ENCODE measurements around the gene SFXN3. TPM values are rescaled to one million over a fixed set of nuclear protein-coding genes. Genes with fewer than 3 reads are reported as not detected.

The SFXN3 gene
- total and polyA plus RNA-seq, 2 of the 8 experiments (the other 6 are each of a cell fraction or from before 2014, with no cell fraction given) = 2.6 to 2.8 TPM

GRCh38 chr10:101010329-101010728 lies 20.7 kb upstream of the SFXN3 start:
- Histone ChIP-seq H3K9me3 (ENCODE audit: insufficient read depth in 2 of 2, low read depth in 1 of 2, low read length in 1 of 2) (no peaks in the 10 kb centered on the region), H2BK15ac (ENCODE audit: low read length) (no peak overlapping the region), H2AFZ (ENCODE audit: low read length) (no peak overlapping the region), H4K5ac (ENCODE audit: insufficient read length, low read depth, low read length) (no peak overlapping the region), H2BK5ac (ENCODE audit: low read depth, low read length) (no peak overlapping the region), H3K79me2 (ENCODE audit: control insufficient read depth in 1 of 2, insufficient read depth in 2 of 2, low read length in 2 of 2) (no peaks in the 10 kb centered on the region), H3K36me3 (ENCODE audit: control insufficient read depth in 2 of 4, insufficient read depth in 4 of 4, low read length in 3 of 4) (peaks cover 6 to 23% (median 14%) of the 10 kb centered on the region in 4 experiments; a peak in 6 of 8 replicates), H2BK120ac (replicated peaks; ENCODE audit: low read depth, low read length) (no peak overlapping the region), H3K4me2 (ENCODE audit: insufficient read depth in 1 of 2, low read depth in 2 of 2, low read length in 2 of 2) (no peak overlapping the region), H3K56ac (replicated peaks; ENCODE audit: insufficient read length, low read depth, low read length) (no peak overlapping the region), H2BK20ac (ENCODE audit: low read length) (no peak overlapping the region), H3K18ac (ENCODE audit: extremely low read depth, low read length) (no peak overlapping the region; the same call in 1 of the 2 replicates), H2BK12ac (ENCODE audit: low read depth, low read length) (no peak overlapping the region), H3K27ac (ENCODE audit: low read depth, low read length) (no peak overlapping the region), H4K91ac (replicated peaks; ENCODE audit: insufficient read length, low read length) (no peak overlapping the region), H2AK5ac (ENCODE audit: low read depth, low read length) (no peak overlapping the region), H3K14ac (ENCODE audit: insufficient read length) (no peak overlapping the region), H3K4me3 (ENCODE audit: extremely low read depth in 1 of 4, insufficient read depth in 2 of 4, low read depth in 3 of 4, low read length in 4 of 4) (no peak overlapping the region), H3K9ac (replicated peaks in 1 of 4; ENCODE audit: extremely low read depth in 1 of 4, low read depth in 3 of 4, low read length in 3 of 4) (no peak overlapping the region), H3K23ac (ENCODE audit: insufficient read length) (no peak overlapping the region), H3K4me1 (replicated peaks in 1 of 4; ENCODE audit: control insufficient read depth in 3 of 4, insufficient read depth in 4 of 4, low read length in 3 of 4) (peaks cover 0 to 12% (median 7%) of the 10 kb centered on the region in 4 experiments; a peak in 4 of 7 replicates), H3K23me2 (ENCODE audit: low read depth, low read length) (no peaks in the 10 kb centered on the region), H4K20me1 (replicated peaks in 1 of 2; ENCODE audit: control insufficient read depth in 1 of 2, insufficient read depth in 2 of 2, low read length in 2 of 2) (peaks cover 2 to 9% of the 10 kb centered on the region in 2 experiments), H3K79me1 (ENCODE audit: low read depth, low read length) (no peaks in the 10 kb centered on the region), H3K4ac (replicated peaks; ENCODE audit: insufficient read length, low read depth, low read length) (no peak overlapping the region), H3K27me3 (replicated peaks in 1 of 4; ENCODE audit: control insufficient read depth in 3 of 4, extremely low read depth in 1 of 4, insufficient read depth in 3 of 4, low read length in 3 of 4) (peaks cover 0 to 3% (median 3%) of the 10 kb centered on the region in 4 experiments; a peak in 2 of 7 replicates), H4K8ac (ENCODE audit: extremely low read depth, insufficient read depth, low read length) (no peak overlapping the region)
- CTCF ChIA-PET (ENCODE audit: partially characterized antibody) = interaction anchor here (0.6 to 26.8 kb wide), 15 partner anchors 7 to 447 kb away, joined by 3 to 464 read pairs (median 4); partner anchors contain the start of genes LZTS2, MRPL43, PDZD7 and SFXN3
- 96% methylated on average over 20 of the region's 22 CpGs; no CpG with 5 or more reads in 1 of the 2 experiments for WGBS, 2 experiments (ENCODE audit: extremely low coverage in 1 of 2, insufficient coverage in 1 of 2, insufficient read length in 1 of 2, insufficient replicate concordance in 2 of 2, low coverage in 1 of 2, low lambda C conversion rate in 2 of 2, missing lambda C conversion rate in 1 of 2)
- DNase-seq (ENCODE audit: low read depth in 1 of 2, low spot score in 2 of 2) = peak in 1 of 2 experiments; percentile 44
- FAIRE-seq = no peak
- POLR2A ChIA-PET (ENCODE audit: partially characterized antibody) = interaction anchor here (1.4 to 7.5 kb wide), 2 partner anchors 12 to 21 kb away, joined by 7 to 143 read pairs; partner anchors contain the start of genes LZTS2, PDZD7 and SFXN3
- TF ChIP-seq, protein P1, sequence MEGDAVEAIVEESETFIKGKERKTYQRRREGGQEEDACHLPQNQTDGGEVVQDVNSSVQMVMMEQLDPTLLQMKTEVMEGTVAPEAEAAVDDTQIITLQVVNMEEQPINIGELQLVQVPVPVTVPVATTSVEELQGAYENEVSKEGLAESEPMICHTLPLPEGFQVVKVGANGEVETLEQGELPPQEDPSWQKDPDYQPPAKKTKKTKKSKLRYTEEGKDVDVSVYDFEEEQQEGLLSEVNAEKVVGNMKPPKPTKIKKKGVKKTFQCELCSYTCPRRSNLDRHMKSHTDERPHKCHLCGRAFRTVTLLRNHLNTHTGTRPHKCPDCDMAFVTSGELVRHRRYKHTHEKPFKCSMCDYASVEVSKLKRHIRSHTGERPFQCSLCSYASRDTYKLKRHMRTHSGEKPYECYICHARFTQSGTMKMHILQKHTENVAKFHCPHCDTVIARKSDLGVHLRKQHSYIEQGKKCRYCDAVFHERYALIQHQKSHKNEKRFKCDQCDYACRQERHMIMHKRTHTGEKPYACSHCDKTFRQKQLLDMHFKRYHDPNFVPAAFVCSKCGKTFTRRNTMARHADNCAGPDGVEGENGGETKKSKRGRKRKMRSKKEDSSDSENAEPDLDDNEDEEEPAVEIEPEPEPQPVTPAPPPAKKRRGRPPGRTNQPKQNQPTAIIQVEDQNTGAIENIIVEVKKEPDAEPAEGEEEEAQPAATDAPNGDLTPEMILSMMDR (IDR thresholded peaks at IDR 0.05; ENCODE audit: control extremely low read depth in 1 of 3, insufficient read depth in 1 of 3, low read depth in 1 of 3, low read length in 3 of 3) = peak in 1 of 3 experiments; percentile 2; a peak in 1 of 4 replicates
- TF ChIP-seq ZNF274 (IDR thresholded peaks at IDR 0.05; ENCODE audit: borderline replicate concordance, extremely low read depth, low read length) (no peak), JUND (IDR thresholded peaks at IDR 0.05; ENCODE audit: low read length) (no peak)

Data from H1 (cell line).